Stimulated activated CD4-positive, alpha-beta T cell treated with anti-CD3 and anti-CD28 coated beads, TNF-alpha, amount 100 ng/mL, for 1 hour (primary cell): ENCODE measurements around the gene SLC9A3.

Source experiments
- DNase-seq, 3 donors: peaks; one replicate each; pipeline ENCODE4 v3.0.0-alpha.2; 2020; ENCODE audit warnings: low read depth in 3 of 3, low spot score in 1 of 3

SLC9A3 gene

DNA sequence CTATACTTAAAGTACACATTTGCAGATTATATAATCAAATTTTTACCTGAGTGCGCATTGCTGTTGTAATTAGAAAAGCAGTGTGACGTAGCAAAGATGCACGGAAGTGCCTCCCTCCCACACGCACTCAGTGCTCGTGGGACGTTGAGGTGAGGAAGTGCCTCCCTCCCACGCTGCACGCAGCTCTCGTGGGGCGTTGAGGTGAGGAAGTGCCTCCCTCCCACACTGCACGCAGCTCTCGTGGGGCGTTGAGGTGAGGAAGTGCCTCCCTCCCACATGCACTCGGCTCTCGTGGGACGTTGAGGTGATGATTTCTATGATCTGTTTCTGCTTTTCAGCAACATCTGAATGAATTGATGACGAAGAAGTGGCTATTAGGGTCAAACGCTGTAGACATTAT lies 60.3 kb downstream of the SLC9A3 start:
- DNase-seq = peak in 2 of 3 donors; percentile 22 to 65

- DNase-seq = no peak
Measured at GRCh38 chr5:463301-463700, 60.9 kb downstream of the SLC9A3 start.

DNA sequence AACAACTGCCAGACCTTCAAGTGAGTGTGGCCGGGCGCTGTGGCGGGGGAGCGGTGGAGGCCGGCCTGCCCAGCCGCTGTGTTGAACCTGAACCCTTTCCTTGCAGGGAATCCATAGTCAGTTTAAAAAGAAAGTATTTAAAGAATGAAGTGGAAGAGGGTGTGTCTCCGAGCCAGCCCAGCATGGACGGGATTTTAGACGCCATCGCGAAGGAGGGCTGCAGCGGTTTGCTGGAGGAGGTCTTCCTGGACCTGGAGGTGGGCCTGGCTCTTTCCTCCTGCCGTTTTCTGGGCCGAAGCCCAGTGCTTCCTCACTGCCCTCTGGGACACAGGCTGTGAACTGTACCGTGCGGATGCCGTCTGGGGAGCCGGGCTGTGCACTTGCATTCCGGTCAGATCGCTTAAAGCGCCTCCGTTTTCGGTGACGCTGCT lies 62.2 kb downstream of the SLC9A3 start:
- DNase-seq = no peak

DNA sequence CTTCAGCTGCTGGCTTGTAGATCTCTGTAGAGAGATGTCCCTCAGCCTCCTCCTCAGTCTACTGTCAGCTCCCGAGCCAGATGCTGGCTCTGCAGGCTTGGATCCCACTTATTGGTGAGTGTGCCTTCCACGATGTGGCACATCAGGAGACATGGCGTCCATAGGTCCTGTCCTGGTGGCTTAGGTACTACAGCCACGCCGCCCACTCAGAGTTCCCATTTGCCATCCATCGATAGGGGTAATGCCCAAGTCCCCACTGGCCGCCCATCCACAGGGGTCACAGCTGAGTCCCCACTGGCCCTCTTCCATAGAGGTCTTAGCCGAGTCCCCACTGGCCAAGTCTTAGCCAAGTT lies 64.0 kb downstream of the SLC9A3 start:
- no peak for DNase-seq

DNA sequence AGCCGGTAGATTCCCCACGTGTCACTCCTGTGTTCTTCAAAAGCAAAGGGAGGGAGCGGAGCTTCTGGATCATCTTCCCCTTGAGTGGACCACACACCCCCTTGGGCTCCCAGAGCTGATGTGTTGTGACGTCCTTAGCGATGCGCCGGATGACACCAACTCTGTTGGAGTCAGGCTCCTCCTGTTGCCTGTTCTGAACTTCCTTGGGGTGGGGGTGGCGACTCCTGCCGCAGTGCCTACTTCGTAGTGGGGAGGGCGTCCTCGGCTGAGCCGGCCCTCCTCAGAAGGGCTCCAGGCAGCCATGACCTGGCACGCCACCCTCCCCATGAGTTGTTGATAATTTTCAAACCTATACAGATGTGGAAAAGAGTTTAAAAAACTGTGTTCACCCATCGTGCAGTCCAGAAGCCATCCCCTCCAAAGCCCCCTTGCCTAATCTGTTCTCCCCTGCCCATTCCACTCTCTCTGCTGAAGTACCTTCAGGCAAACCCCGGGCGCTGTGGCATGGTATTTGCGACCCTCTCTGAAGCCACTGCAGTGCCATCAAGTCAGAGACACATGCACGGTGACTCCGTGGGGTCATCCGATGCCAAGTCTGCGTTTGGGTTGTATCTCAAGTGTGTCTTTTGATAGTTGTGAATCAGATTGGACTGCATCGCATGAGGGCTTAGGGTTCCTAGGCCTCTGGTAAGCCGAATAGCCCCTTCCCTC lies 64.5 kb downstream of the SLC9A3 start:
- no peak for DNase-seq

DNA sequence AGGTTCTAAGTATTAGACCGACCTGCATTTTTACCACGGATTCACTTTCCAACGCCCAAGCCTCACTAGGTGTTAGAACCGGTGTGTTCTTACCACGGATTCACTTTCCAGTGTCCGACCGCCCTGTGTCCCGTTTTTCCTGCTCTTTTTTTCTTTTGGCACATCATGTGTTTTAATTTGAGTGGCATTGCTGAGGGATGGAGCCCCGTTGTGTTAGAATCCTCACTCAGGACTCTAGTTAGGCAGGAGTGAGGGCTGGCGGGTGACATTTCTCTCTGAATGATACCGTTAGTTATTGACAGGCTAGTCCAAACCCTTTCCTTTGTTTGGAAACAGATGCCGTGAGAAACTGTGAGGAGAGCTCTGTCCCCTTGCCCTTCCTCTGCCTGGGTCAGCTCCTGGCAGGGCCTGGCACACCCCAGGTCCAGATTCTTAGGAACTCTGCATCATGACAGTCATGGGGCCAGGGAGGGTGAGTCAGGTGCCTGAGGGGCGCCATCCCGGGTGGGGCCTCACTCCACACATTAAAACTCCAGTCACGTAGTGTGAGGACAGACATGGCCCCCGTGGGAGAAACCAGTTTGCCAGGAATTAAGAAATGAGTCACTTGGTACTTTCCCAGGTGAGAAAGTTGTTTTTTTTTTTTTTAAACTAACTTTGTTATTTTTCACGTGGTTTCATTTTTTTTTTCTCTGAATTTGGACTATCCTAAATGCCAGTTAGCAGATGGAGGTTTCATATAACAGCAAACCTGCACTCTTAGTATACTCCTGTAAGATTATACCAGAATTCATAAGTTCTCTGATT lies 65.5 kb downstream of the SLC9A3 start:
- DNase-seq = peak in 1 of 3 donors; percentile 55

DNA sequence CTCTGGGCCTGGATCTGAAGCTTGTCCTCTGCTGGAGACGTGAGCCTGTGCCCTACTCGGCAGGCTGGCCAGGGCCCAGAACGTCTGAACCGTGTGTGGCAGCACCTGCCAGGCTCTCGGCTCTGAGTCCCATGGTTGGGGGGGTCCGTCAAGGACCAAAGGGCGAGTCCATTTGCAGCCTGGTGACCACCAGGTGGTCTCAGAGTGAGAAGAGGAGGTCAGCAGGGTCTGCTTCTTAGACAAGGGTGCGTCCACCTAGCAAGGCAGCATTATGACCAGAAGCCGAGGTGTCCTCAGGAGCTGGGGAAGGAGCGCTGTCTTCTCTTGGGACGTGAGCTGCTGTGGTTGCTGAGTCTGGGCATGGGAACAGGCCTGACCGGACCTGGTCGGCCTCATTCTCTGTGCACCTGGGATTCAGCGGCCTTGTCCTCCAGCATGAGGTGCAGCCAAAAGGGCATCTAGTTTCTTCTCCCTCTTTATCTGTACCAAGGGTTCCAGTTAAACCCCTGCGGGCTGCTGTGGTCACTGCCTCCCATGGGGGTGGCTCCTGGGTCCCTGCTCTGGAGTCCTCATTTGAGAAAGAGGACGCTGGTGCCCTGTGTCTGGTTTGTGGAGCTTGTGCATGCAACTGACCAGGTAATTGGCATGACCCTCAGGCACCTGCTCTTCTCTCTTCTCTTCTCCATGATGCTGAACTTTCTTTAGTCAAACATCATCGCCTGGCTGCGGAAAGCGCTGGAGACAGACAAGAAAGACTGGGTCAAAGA lies 66.9 kb downstream of the SLC9A3 start:
- DNase-seq = no peak

GRCh38 chr5:456351-457194 lies 67.7 kb downstream of the SLC9A3 start:
- DNase-seq = no peak

GRCh38 chr5:455806-456205 lies 68.4 kb downstream of the SLC9A3 start:
- DNase-seq = no peak

GRCh38 chr5:454936-455335 lies 69.3 kb downstream of the SLC9A3 start:
- DNase-seq = no peak

DNA sequence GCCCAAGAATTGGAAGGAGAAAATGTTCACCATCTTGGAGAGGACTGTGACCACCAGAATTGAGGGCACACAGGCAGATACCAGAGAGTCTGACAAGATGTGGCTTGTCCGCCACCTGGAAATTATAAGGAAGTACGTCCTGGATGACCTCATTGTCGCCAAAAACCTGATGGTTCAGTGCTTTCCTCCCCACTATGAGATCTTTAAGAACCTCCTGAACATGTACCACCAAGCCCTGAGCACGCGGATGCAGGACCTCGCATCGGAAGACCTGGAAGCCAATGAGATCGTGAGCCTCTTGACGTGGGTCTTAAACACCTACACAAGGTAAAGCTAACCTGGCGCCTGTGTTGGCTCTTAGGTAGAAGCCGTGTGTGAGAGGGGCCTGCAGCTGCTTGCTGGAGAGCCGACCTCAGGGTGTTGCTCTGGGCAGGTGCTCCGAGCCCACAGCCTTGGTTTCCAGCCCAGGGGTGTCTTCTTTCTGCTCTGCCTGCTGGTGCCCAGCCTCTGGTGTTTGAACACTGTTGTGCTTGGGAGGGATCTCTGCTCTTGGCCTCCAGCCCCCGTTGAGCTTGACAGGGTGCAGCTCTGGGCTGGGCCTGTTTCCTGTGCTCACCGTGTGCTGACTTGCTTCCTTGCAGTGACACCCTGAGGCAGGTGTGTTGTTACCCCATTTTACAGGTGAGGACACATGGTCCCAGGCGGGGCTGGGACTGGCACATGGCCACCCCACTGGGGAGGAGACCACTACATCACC lies 70.3 kb downstream of the SLC9A3 start:
- no peak for DNase-seq

GRCh38 chr5:452978-453710 lies 71.1 kb downstream of the SLC9A3 start:
- DNase-seq = no peak

DNA sequence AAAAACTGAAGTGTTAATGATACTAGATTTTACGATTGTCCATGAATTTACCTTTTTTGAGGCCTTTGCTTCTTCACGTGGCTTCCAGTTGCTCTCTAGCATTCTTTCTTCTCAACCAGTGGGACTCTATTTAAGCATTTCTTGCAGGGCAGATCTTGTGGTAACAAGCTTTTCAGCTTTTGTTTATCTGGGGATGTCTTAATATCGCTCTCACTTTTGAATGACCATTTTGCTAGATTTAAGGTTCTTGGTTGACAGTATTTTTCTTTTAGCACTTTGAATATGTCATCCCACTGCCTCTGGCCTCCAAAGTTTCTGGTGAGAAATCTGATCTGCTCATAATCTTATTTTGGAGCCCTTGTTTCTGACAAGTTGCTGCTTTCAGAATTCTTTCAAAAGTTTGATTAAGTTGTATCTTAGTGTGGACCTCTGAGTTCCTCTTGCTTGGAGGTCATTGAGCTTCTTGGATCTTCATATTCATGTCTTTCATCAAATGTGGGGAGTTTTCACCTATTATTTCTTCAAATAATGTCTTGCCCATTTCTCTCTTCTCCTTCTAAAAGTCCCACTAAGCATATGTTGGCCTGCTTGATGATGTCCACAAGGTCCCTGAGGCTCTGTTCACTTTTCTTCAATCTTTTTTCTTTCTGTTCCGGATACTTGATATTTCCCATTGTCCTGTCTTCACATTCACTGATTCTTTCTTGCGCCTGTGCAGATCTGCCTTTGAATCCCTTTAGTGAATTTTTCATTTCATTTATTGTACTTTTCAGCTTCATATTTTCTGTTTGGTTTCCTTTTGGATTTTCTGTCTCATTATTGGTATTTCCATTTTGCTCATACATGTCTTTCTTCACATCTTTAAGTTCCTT lies 72.4 kb downstream of the SLC9A3 start:
- DNase-seq = no peak

DNA sequence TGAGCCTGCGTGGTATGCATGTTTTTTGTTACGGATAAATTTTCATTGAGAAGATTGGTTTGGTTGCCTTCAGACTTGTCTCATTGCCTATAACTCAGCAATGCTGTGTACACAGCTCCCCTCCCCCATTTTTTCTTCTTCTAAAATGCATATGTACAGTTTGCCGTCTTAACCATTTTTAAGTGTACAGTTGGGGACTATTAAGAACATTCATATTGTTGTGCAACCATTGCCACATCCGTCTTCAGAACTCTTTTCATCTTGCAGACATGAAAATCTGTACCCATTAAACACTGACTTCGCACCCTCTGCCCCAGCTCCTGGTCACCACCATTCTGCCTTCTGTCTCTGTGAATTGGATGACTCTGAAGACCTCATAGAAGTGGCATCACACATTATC lies 75.1 kb downstream of the SLC9A3 start:
- no peak for DNase-seq

- no peak for DNase-seq
Measured at GRCh38 chr5:448766-449090, 75.5 kb downstream of the SLC9A3 start.

GRCh38 chr5:448061-448765 lies 76.0 kb downstream of the SLC9A3 start:
- no peak for DNase-seq

- no peak for DNase-seq
Measured at GRCh38 chr5:447501-447900, 76.7 kb downstream of the SLC9A3 start.

DNA sequence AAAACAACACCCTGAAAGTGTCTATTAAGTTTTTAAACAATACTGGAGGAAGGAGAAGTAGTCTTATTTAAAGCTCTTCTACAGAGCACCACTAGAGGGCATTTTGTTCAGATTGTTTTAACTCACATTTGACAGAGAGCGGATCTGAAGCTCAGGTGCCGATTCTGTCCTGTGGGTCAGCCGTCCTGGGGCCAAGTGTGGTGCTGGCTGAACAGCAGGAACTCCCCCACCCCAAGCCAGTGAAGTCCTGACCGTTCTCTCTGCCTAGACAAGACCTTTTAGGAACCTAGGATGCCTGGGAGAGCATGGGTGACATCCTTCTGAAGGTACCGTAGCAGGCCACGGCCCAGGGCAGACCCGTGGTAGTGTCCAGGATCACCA lies 77.4 kb downstream of the SLC9A3 start:
- no peak for DNase-seq
